Naive B cell (primary cell): ENCODE data around the gene ZNF655. TPM values are rescaled to one million over a fixed set of nuclear protein-coding genes. Genes with fewer than 3 reads are reported as not detected.
"Not testable (repeated sequence)": the region's sequence is repeated elsewhere in the genome, so short reads cannot be mapped to it uniquely, and the experiment has no call there.

Source experiments
- ATAC-seq, 2 donors: fragments of 150-1000 bp; cut with Tn5 transposase; 2 replicates each; pipeline ENCODE4 v1.10.0; 2021; ENCODE audit warnings: low read depth in 2 of 2, mild to moderate bottlenecking in 2 of 2, moderate library complexity in 2 of 2
- DNase-seq: peaks from one replicate; pipeline ENCODE4 v3.0.0; 2022
- H3K27ac Mint-ChIP-seq, 6 donors: one replicate each; pipeline ENCODE4 v1.8.0; 2020 to 2022; ENCODE audit warnings: mild to moderate bottlenecking in 6 of 6, mixed read lengths in 6 of 6, moderate library complexity in 5 of 6, inconsistent platforms in 2 of 6
- H3K27me3 Mint-ChIP-seq, 3 donors: one replicate each; pipeline ENCODE4 v1.8.0; 2021 to 2022; ENCODE audit warnings: mixed read lengths in 3 of 3, mild to moderate bottlenecking in 1 of 3
- H3K36me3 Mint-ChIP-seq, 2 donors: one replicate each; pipeline ENCODE4 v1.8.0; 2020 to 2022; ENCODE audit warnings: mixed read lengths in 2 of 2, inconsistent platforms in 1 of 2, mild to moderate bottlenecking in 1 of 2
- H3K4me1 Mint-ChIP-seq, 3 donors: one replicate each; pipeline ENCODE4 v1.8.0; 2020 to 2022; ENCODE audit warnings: mixed read lengths in 3 of 3, inconsistent platforms in 1 of 3, mild to moderate bottlenecking in 1 of 3, moderate library complexity in 1 of 3
- H3K4me3 Mint-ChIP-seq, 8 donors: one replicate each; pipeline ENCODE4 v1.8.0; 2020 to 2022; ENCODE audit warnings: mild to moderate bottlenecking in 8 of 8, mixed read lengths in 8 of 8, moderate library complexity in 8 of 8, inconsistent platforms in 2 of 8
- H3K9me3 Mint-ChIP-seq, 7 donors: one replicate each; pipeline ENCODE4 v1.8.0; 2020 to 2022; ENCODE audit warnings: mixed read lengths in 7 of 7, mild to moderate bottlenecking in 5 of 7, inconsistent platforms in 2 of 7, moderate library complexity in 1 of 7
- polyA plus RNA-seq, 6 donors: library from polyadenylated mRNA; unstranded; fragments of 300-500 nt; fragmentation: Illumina TruSeq; gene quantifications; one replicate each; pipeline ENCODE4 v1.2.3, GENCODE V29; 2021; ENCODE audit warnings: low read depth in 6 of 6

Gene ZNF655
- polyA plus RNA-seq = 10 to 100 TPM; 55.4 to 90.0 (median 68.5) TPM

- H3K4me1 Mint-ChIP-seq = peaks cover 35 to 51% (median 48%) of the 10 kb centered on the region in 3 donors
- DNase-seq (peak; percentile 95), ATAC-seq (peak; percentile 87 to 89)
- H3K36me3 Mint-ChIP-seq = peaks cover 18 to 23% of the 10 kb centered on the region in 2 donors
- peak within 1 kb of the TSS; percentile 94 to 100 (median 98) for H3K4me3 Mint-ChIP-seq
- no peaks in the 10 kb centered on the region for H3K9me3 Mint-ChIP-seq
- H3K27me3 Mint-ChIP-seq = no peaks in the 10 kb centered on the region
- peak within 1 kb of the TSS; percentile 97 to 99 (median 99) for H3K27ac Mint-ChIP-seq
These were observed at the start of gene ZNF655 for GRCh38 chr7:99558306-99559174. ZNF655 (plus strand) TSS chr7:99558642; CDS start chr7:99560560, 1,918 bp downstream.

GRCh38 chr7:99514050-99514449 lies 44.4 kb upstream of the ZNF655 start:
- DNase-seq (no peak), ATAC-seq (no peak)
- H3K36me3 Mint-ChIP-seq = peaks cover 4 to 21% of the 10 kb centered on the region in 2 donors
- H3K27me3 Mint-ChIP-seq = no peaks in the 10 kb centered on the region
- no peak overlapping the region for H3K27ac Mint-ChIP-seq
- no peak overlapping the region for H3K4me3 Mint-ChIP-seq
- peaks cover 8 to 10% (median 10%) of the 10 kb centered on the region in 3 donors for H3K4me1 Mint-ChIP-seq
- H3K9me3 Mint-ChIP-seq = no peaks in the 10 kb centered on the region

GRCh38 chr7:99521399-99521798 lies 37.0 kb upstream of the ZNF655 start:
- ATAC-seq (no peak), DNase-seq (no peak)
- Mint-ChIP-seq H3K9me3 (no peaks in the 10 kb centered on the region), H3K4me1 (peaks cover 0 to 8% (median 7%) of the 10 kb centered on the region in 3 donors), H3K4me3 (no peak overlapping the region), H3K27me3 (no peaks in the 10 kb centered on the region), H3K27ac (no peak overlapping the region), H3K36me3 (peaks cover 18 to 19% of the 10 kb centered on the region in 2 donors)

GRCh38 chr7:99525713-99526440 lies 32.6 kb upstream of the ZNF655 start:
- DNase-seq (no peak), ATAC-seq (no peak)
- H3K27me3 Mint-ChIP-seq = no peaks in the 10 kb centered on the region
- peaks cover 2 to 8% (median 7%) of the 10 kb centered on the region in 3 donors for H3K4me1 Mint-ChIP-seq
- peaks cover 0 to 21% (median 14%) of the 10 kb centered on the region in 7 donors for H3K9me3 Mint-ChIP-seq
- H3K36me3 Mint-ChIP-seq = peaks cover 26 to 35% of the 10 kb centered on the region in 2 donors
- peak overlapping the region in 4 of 6 donors; percentile 15 to 81 (median 53) for H3K27ac Mint-ChIP-seq
- H3K4me3 Mint-ChIP-seq = no peak overlapping the region

GRCh38 chr7:99531354-99531765 lies 27.1 kb upstream of the ZNF655 start:
- Mint-ChIP-seq H3K9me3 (peaks cover 6 to 48% (median 42%) of the 10 kb centered on the region in 7 donors), H3K4me1 (peaks cover 0 to 5% (median 2%) of the 10 kb centered on the region in 3 donors), H3K4me3 (no peak overlapping the region), H3K27me3 (no peaks in the 10 kb centered on the region), H3K36me3 (peaks cover 42 to 44% of the 10 kb centered on the region in 2 donors), H3K27ac (no peak overlapping the region)
- ATAC-seq (no peak), DNase-seq (no peak)

- Mint-ChIP-seq H3K36me3 (peaks cover 23 to 29% of the 10 kb centered on the region in 2 donors), H3K4me1 (peaks cover 0 to 5% (median 0%) of the 10 kb centered on the region in 3 donors), H3K27me3 (no peaks in the 10 kb centered on the region), H3K9me3 (peaks cover 11 to 49% (median 34%) of the 10 kb centered on the region in 7 donors), H3K4me3 (no peak overlapping the region), H3K27ac (no peak overlapping the region)
- ATAC-seq (no peak), DNase-seq (no peak)
These were observed 22.8 kb upstream of the ZNF655 start for GRCh38 chr7:99535667-99536066.

- peaks cover 0 to 7% of the 10 kb centered on the region in 2 donors for H3K36me3 Mint-ChIP-seq
- H3K4me3 Mint-ChIP-seq = no peak overlapping the region
- no peak for DNase-seq
- H3K27me3 Mint-ChIP-seq = no peaks in the 10 kb centered on the region
- ATAC-seq = no peak
- H3K27ac Mint-ChIP-seq = no peak overlapping the region
- no peaks in the 10 kb centered on the region for H3K4me1 Mint-ChIP-seq
- peaks cover 4 to 30% (median 13%) of the 10 kb centered on the region in 7 donors for H3K9me3 Mint-ChIP-seq
These were observed 19.1 kb upstream of the ZNF655 start for GRCh38 chr7:99539213-99539811.

GRCh38 chr7:99540542-99540941 lies 17.9 kb upstream of the ZNF655 start:
- Mint-ChIP-seq H3K27ac (no peak overlapping the region), H3K27me3 (no peaks in the 10 kb centered on the region), H3K36me3 (peaks cover 0 to 7% of the 10 kb centered on the region in 2 donors), H3K4me3 (no peak overlapping the region), H3K4me1 (no peaks in the 10 kb centered on the region), H3K9me3 (peaks cover 4 to 29% (median 13%) of the 10 kb centered on the region in 7 donors)
- DNase-seq (no peak), ATAC-seq (no peak)

GRCh38 chr7:99541212-99541611 lies 17.2 kb upstream of the ZNF655 start:
- H3K4me3 Mint-ChIP-seq = peak overlapping the region in 1 of 8 donors; percentile 22
- peaks cover 4 to 29% (median 13%) of the 10 kb centered on the region in 7 donors for H3K9me3 Mint-ChIP-seq
- no peaks in the 10 kb centered on the region for H3K4me1 Mint-ChIP-seq
- no peak for DNase-seq
- ATAC-seq = no peak
- peaks cover 0 to 7% of the 10 kb centered on the region in 2 donors for H3K36me3 Mint-ChIP-seq
- H3K27me3 Mint-ChIP-seq = no peaks in the 10 kb centered on the region
- H3K27ac Mint-ChIP-seq = no peak overlapping the region

GRCh38 chr7:99543081-99543671 lies 15.3 kb upstream of the ZNF655 start:
- Mint-ChIP-seq H3K36me3 (peaks cover 10 to 11% of the 10 kb centered on the region in 2 donors), H3K9me3 (peaks cover 4 to 29% (median 13%) of the 10 kb centered on the region in 7 donors), H3K4me3 (no peak overlapping the region), H3K4me1 (peaks cover 0 to under 1% (median 0%) of the 10 kb centered on the region in 3 donors), H3K27me3 (no peaks in the 10 kb centered on the region), H3K27ac (no peak overlapping the region)
- ATAC-seq = no peak
- DNase-seq = no peak

- peaks cover 0 to 2% (median 0%) of the 10 kb centered on the region in 3 donors for H3K4me1 Mint-ChIP-seq
- H3K27ac Mint-ChIP-seq = no peak overlapping the region
- DNase-seq (no peak), ATAC-seq (no peak)
- H3K27me3 Mint-ChIP-seq = no peaks in the 10 kb centered on the region
- H3K36me3 Mint-ChIP-seq = peaks cover 13 to 15% of the 10 kb centered on the region in 2 donors
- no peak overlapping the region for H3K4me3 Mint-ChIP-seq
- H3K9me3 Mint-ChIP-seq = peaks cover 0 to 25% (median 13%) of the 10 kb centered on the region in 7 donors
These were observed 14.5 kb upstream of the ZNF655 start for GRCh38 chr7:99543916-99544315.

GRCh38 chr7:99545308-99545707 lies 13.1 kb upstream of the ZNF655 start:
- ATAC-seq, H3K4me3 Mint-ChIP-seq, H3K27me3 Mint-ChIP-seq, DNase-seq, H3K4me1 Mint-ChIP-seq: not testable (repeated sequence)
- H3K9me3 Mint-ChIP-seq = peaks cover 0 to 17% (median 12%) of the 10 kb centered on the region in 7 donors
- H3K36me3 Mint-ChIP-seq = peaks cover 13 to 15% of the 10 kb centered on the region in 2 donors
- H3K27ac Mint-ChIP-seq = peak overlapping the region in 1 of 6 donors; percentile 65

- peak overlapping the region in 1 of 6 donors; percentile 38 for H3K27ac Mint-ChIP-seq
These were observed 8.9 kb upstream of the ZNF655 start for GRCh38 chr7:99549545-99549944.

More at GRCh38 chr7:99549545-99549944, 8.9 kb upstream of the ZNF655 start:
- H3K4me1 Mint-ChIP-seq = peaks cover 14 to 35% (median 22%) of the 10 kb centered on the region in 3 donors
- H3K27me3 Mint-ChIP-seq, H3K9me3 Mint-ChIP-seq, DNase-seq, ATAC-seq: not testable (repeated sequence)
- peaks cover 8 to 13% of the 10 kb centered on the region in 2 donors for H3K36me3 Mint-ChIP-seq
- peak overlapping the region in 1 of 8 donors; percentile 79 for H3K4me3 Mint-ChIP-seq
